ENCODE data around the gene RPS24.
"Not testable (repeated sequence)": the region's sequence is repeated elsewhere in the genome, so short reads cannot be mapped to it uniquely, and the experiment has no call there.

Gene RPS24

GRCh38 chr10:78033637-78034470 is at the start of gene RPS24:
RPS24 (plus strand) TSS chr10:78033863; CDS start chr10:78033902, 39 bp downstream.
- peak; percentile 78 to 87 for DNase-seq

- no peak for DNase-seq
These were observed 48.7 kb upstream of the RPS24 start for GRCh38 chr10:77984986-77985385.

- no peak for DNase-seq
These were observed 45.9 kb upstream of the RPS24 start for GRCh38 chr10:77987671-77988255.

- no peak for DNase-seq
These were observed 44.5 kb upstream of the RPS24 start for GRCh38 chr10:77989081-77989724.

GRCh38 chr10:77993620-77994019 is 40.0 kb upstream of the RPS24 start:
- DNase-seq: no peak

- not testable (repeated sequence) for DNase-seq
These were observed 34.9 kb upstream of the RPS24 start for GRCh38 chr10:77998780-77999179.

GRCh38 chr10:78000206-78000605 is 33.5 kb upstream of the RPS24 start:
- no peak for DNase-seq

GRCh38 chr10:78000956-78001472 is 32.6 kb upstream of the RPS24 start:
- DNase-seq: no peak

- no peak for DNase-seq
These were observed 30.9 kb upstream of the RPS24 start for GRCh38 chr10:78002541-78003288.

- DNase-seq: no peak
These were observed 29.2 kb upstream of the RPS24 start for GRCh38 chr10:78004215-78005026.

GRCh38 chr10:78007172-78007571 is 26.5 kb upstream of the RPS24 start:
- no peak for DNase-seq

- no peak for DNase-seq
These were observed 24.0 kb upstream of the RPS24 start for GRCh38 chr10:78009662-78010061.

GRCh38 chr10:78010278-78010677 is 23.4 kb upstream of the RPS24 start:
- no peak for DNase-seq

GRCh38 chr10:78011065-78011464 is 22.6 kb upstream of the RPS24 start:
- no peak for DNase-seq

- DNase-seq: no peak
These were observed 20.1 kb upstream of the RPS24 start for GRCh38 chr10:78013564-78013963.

- no peak for DNase-seq
These were observed 18.1 kb upstream of the RPS24 start for GRCh38 chr10:78015546-78015945.

GRCh38 chr10:78017856-78018255 is 15.8 kb upstream of the RPS24 start:
- no peak for DNase-seq

GRCh38 chr10:78019264-78019663 is 14.4 kb upstream of the RPS24 start:
- no peak for DNase-seq

- no peak for DNase-seq
These were observed 12.5 kb upstream of the RPS24 start for GRCh38 chr10:78021201-78021600.

GRCh38 chr10:78023741-78024140 is 9.9 kb upstream of the RPS24 start:
- no peak for DNase-seq

GRCh38 chr10:78025685-78026364 is 7.8 kb upstream of the RPS24 start:
- no peak for DNase-seq

All from SHP77 (cell line).